ENCODE results near the gene ARHGEF5. TPM values are rescaled to one million over a fixed set of nuclear protein-coding genes. Genes with fewer than 3 reads are reported as not detected.
"Not testable (repeated sequence)": the region's sequence is repeated elsewhere in the genome, so short reads cannot be mapped to it uniquely, and the experiment has no call there.

The ARHGEF5 gene
- total and polyA plus RNA-seq, 2 donors (not counting 1 experiment from before 2014, with no cell fraction given) = 6.8 to 6.9 TPM

DNA sequence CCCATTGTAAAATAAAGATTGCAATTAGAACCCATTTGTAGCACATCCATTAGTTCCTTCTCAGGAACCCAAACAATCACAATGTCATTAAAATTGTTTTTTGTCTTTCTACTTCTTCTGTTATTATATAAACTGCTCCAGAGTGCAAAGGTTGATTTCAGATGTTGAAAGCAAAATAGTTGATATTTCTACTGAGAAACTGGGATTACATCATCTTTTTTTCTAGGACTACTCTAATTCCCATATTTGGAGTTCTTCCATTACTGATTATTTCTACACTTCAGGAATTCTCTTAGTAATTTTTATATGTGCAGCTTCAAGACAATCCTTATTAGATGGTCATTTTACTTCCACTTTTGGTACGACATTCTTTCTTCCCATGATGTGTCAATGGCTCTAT lies 37.7 kb upstream of the ARHGEF5 start:
- CTCF ChIA-PET; H3K27ac ChIP-seq (ENCODE audit: low read length in 2 of 2); intact Hi-C loops (cut with micrococcal nuclease); H3K4me1 ChIP-seq (ENCODE audit: control insufficient read depth in 2 of 2, insufficient read depth in 2 of 2, low read length in 2 of 2); DNase-seq; H3K79me2 ChIP-seq (ENCODE audit: control insufficient read depth, insufficient read depth, low read length); H2AFZ ChIP-seq (ENCODE audit: insufficient read depth, low read depth, low read length, poor library complexity, severe bottlenecking); H3K4me3 ChIP-seq (ENCODE audit: control extremely low read depth in 1 of 5, extremely low read depth in 1 of 5, insufficient read depth in 1 of 5, low read depth in 2 of 5, low read length in 4 of 5); H4K20me1 ChIP-seq (ENCODE audit: control insufficient read depth, insufficient read depth, low read length, poor library complexity, severe bottlenecking); H3K4me3 Mint-ChIP-seq; H3K4me2 ChIP-seq (replicated peaks; ENCODE audit: low read depth, low read length, poor library complexity, severe bottlenecking); H3K9ac ChIP-seq (ENCODE audit: low read length); POLR2A ChIA-PET; H3K27me3 Mint-ChIP-seq; H3K9me3 ChIP-seq (ENCODE audit: control extremely low read depth in 1 of 3, control insufficient read depth in 2 of 3, insufficient read depth in 1 of 3, low read length in 2 of 3); H3K36me3 ChIP-seq (replicated peaks in 1 of 2; ENCODE audit: control extremely low read depth in 1 of 2, control insufficient read depth in 1 of 2, extremely low read depth in 1 of 2, insufficient read depth in 2 of 2, low read length in 1 of 2); H3K4me1 Mint-ChIP-seq; H3K27me3 ChIP-seq (replicated peaks in 1 of 4; ENCODE audit: control extremely low read depth in 1 of 4, control insufficient read depth in 3 of 4, insufficient read depth in 4 of 4, low read length in 3 of 4); H3K9me3 Mint-ChIP-seq (ENCODE audit: insufficient read depth); ATAC-seq (ENCODE audit: low read depth); H3K27ac Mint-ChIP-seq: not testable (repeated sequence)
- no CpG with 5 or more reads among the region's 1 CpG for WGBS (ENCODE audit: insufficient coverage)

DNA sequence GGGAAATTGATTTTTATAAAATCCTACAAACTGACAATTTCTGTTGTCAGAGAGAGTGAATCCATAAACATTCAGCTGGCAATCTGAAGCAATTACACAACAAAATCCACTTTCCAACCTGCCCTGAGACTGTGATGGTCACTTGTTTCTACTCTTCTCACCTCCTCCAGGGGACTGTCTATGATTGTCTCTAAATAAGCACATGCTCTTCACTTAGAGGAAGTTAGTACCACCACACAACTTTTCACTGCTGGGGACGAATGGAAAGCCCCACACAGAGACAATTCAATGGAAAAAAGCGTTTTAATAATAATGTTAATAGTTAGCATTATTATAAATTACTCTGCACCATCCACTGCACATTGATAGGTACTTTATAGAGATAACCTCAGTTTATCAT lies 35.7 kb upstream of the ARHGEF5 start:
- H3K27ac Mint-ChIP-seq; H3K4me1 ChIP-seq (ENCODE audit: control insufficient read depth in 2 of 2, insufficient read depth in 2 of 2, low read length in 2 of 2); CTCF ChIA-PET; H3K4me1 Mint-ChIP-seq; H3K79me2 ChIP-seq (ENCODE audit: control insufficient read depth, insufficient read depth, low read length); DNase-seq; POLR2A ChIA-PET; intact Hi-C loops (cut with micrococcal nuclease); H3K9ac ChIP-seq (ENCODE audit: low read length); H3K27ac ChIP-seq (ENCODE audit: low read length in 2 of 2); H2AFZ ChIP-seq (ENCODE audit: insufficient read depth, low read depth, low read length, poor library complexity, severe bottlenecking); H3K9me3 Mint-ChIP-seq (ENCODE audit: insufficient read depth); H3K4me3 ChIP-seq (ENCODE audit: control extremely low read depth in 1 of 5, extremely low read depth in 1 of 5, insufficient read depth in 1 of 5, low read depth in 2 of 5, low read length in 4 of 5); H3K27me3 ChIP-seq (replicated peaks in 1 of 4; ENCODE audit: control extremely low read depth in 1 of 4, control insufficient read depth in 3 of 4, insufficient read depth in 4 of 4, low read length in 3 of 4); H3K9me3 ChIP-seq (ENCODE audit: control extremely low read depth in 1 of 3, control insufficient read depth in 2 of 3, insufficient read depth in 1 of 3, low read length in 2 of 3); H3K4me2 ChIP-seq (replicated peaks; ENCODE audit: low read depth, low read length, poor library complexity, severe bottlenecking); ATAC-seq (ENCODE audit: low read depth); H3K36me3 ChIP-seq (replicated peaks in 1 of 2; ENCODE audit: control extremely low read depth in 1 of 2, control insufficient read depth in 1 of 2, extremely low read depth in 1 of 2, insufficient read depth in 2 of 2, low read length in 1 of 2); H3K4me3 Mint-ChIP-seq; H4K20me1 ChIP-seq (ENCODE audit: control insufficient read depth, insufficient read depth, low read length, poor library complexity, severe bottlenecking); H3K27me3 Mint-ChIP-seq: not testable (repeated sequence)
- WGBS (ENCODE audit: insufficient coverage) = no CpG with 5 or more reads among the region's 2 CpGs

DNA sequence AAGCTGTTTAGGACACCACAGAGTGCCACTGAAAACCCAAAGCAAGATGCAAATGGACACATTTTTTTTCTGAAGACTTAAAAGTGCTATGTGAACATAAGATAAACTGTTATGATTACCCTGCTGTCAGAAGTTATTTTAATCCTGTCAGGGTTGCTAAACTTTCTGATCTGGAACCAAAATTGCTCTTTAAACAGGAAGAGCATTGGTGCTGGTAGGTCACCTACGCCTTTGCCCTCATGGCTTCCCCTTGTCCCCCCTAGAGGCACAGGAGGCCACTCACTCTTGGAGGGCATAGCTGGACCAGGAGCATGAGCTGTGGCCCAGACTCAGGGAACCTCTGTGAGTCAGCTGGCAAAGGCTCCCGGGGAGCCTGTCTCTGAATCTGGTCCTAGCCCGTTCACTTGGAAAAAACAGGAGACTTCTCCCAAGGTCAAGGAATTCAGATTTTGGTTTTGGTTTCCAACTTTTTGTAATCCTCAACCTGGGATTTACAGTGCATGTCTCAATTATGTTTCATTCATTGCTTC lies 33.5 kb upstream of the ARHGEF5 start:
- H3K4me1 ChIP-seq (ENCODE audit: control insufficient read depth in 2 of 2, insufficient read depth in 2 of 2, low read length in 2 of 2); H3K4me1 Mint-ChIP-seq; H3K36me3 ChIP-seq (replicated peaks in 1 of 2; ENCODE audit: control extremely low read depth in 1 of 2, control insufficient read depth in 1 of 2, extremely low read depth in 1 of 2, insufficient read depth in 2 of 2, low read length in 1 of 2); CTCF ChIA-PET; intact Hi-C loops (cut with micrococcal nuclease); H3K27ac Mint-ChIP-seq; H3K27me3 ChIP-seq (replicated peaks in 1 of 4; ENCODE audit: control extremely low read depth in 1 of 4, control insufficient read depth in 3 of 4, insufficient read depth in 4 of 4, low read length in 3 of 4); H3K4me2 ChIP-seq (replicated peaks; ENCODE audit: low read depth, low read length, poor library complexity, severe bottlenecking); H3K9ac ChIP-seq (ENCODE audit: low read length); POLR2A ChIA-PET; H4K20me1 ChIP-seq (ENCODE audit: control insufficient read depth, insufficient read depth, low read length, poor library complexity, severe bottlenecking); H3K4me3 Mint-ChIP-seq; ATAC-seq (ENCODE audit: low read depth); DNase-seq; H3K79me2 ChIP-seq (ENCODE audit: control insufficient read depth, insufficient read depth, low read length); H3K27ac ChIP-seq (ENCODE audit: low read length in 2 of 2); H3K9me3 ChIP-seq (ENCODE audit: control extremely low read depth in 1 of 3, control insufficient read depth in 2 of 3, insufficient read depth in 1 of 3, low read length in 2 of 3); H3K27me3 Mint-ChIP-seq; H3K9me3 Mint-ChIP-seq (ENCODE audit: insufficient read depth); H2AFZ ChIP-seq (ENCODE audit: insufficient read depth, low read depth, low read length, poor library complexity, severe bottlenecking); H3K4me3 ChIP-seq (ENCODE audit: control extremely low read depth in 1 of 5, extremely low read depth in 1 of 5, insufficient read depth in 1 of 5, low read depth in 2 of 5, low read length in 4 of 5): not testable (repeated sequence)
- WGBS (ENCODE audit: insufficient coverage) = no CpG with 5 or more reads among the region's 3 CpGs

DNA sequence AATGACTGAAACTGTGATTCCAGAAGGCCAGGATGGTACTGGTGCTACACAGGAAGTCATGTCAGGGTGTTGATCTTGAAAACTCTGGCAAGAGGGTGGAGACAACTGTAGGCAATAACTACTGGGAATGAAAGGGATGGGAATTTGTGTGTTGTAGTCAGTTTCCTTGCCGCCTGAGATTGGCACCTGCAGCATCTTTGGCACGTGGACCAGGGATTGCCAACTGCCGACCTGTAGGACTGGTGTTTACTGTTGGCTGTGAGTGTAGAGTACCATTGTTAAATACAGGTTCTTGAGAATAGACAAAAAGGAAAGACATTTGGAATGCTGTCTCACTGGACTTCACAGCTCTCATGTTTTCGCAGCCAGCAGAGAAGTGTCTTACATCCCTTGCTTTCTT lies 31.8 kb upstream of the ARHGEF5 start:
- H3K4me3 ChIP-seq (ENCODE audit: control extremely low read depth in 1 of 5, extremely low read depth in 1 of 5, insufficient read depth in 1 of 5, low read depth in 2 of 5, low read length in 4 of 5); DNase-seq; intact Hi-C loops (cut with micrococcal nuclease); H4K20me1 ChIP-seq (ENCODE audit: control insufficient read depth, insufficient read depth, low read length, poor library complexity, severe bottlenecking); H3K4me1 ChIP-seq (ENCODE audit: control insufficient read depth in 2 of 2, insufficient read depth in 2 of 2, low read length in 2 of 2); ATAC-seq (ENCODE audit: low read depth); H3K9me3 ChIP-seq (ENCODE audit: control extremely low read depth in 1 of 3, control insufficient read depth in 2 of 3, insufficient read depth in 1 of 3, low read length in 2 of 3); H3K9me3 Mint-ChIP-seq (ENCODE audit: insufficient read depth); H3K27me3 Mint-ChIP-seq; H3K4me2 ChIP-seq (replicated peaks; ENCODE audit: low read depth, low read length, poor library complexity, severe bottlenecking); H2AFZ ChIP-seq (ENCODE audit: insufficient read depth, low read depth, low read length, poor library complexity, severe bottlenecking); H3K36me3 ChIP-seq (replicated peaks in 1 of 2; ENCODE audit: control extremely low read depth in 1 of 2, control insufficient read depth in 1 of 2, extremely low read depth in 1 of 2, insufficient read depth in 2 of 2, low read length in 1 of 2); H3K4me1 Mint-ChIP-seq; H3K27ac ChIP-seq (ENCODE audit: low read length in 2 of 2); H3K4me3 Mint-ChIP-seq; H3K27ac Mint-ChIP-seq; CTCF ChIA-PET; H3K27me3 ChIP-seq (replicated peaks in 1 of 4; ENCODE audit: control extremely low read depth in 1 of 4, control insufficient read depth in 3 of 4, insufficient read depth in 4 of 4, low read length in 3 of 4); H3K79me2 ChIP-seq (ENCODE audit: control insufficient read depth, insufficient read depth, low read length); H3K9ac ChIP-seq (ENCODE audit: low read length); POLR2A ChIA-PET: not testable (repeated sequence)
- WGBS (ENCODE audit: insufficient coverage) = no CpG with 5 or more reads among the region's 4 CpGs
